ENCODE measurements around the gene CCAR1.

DNA sequence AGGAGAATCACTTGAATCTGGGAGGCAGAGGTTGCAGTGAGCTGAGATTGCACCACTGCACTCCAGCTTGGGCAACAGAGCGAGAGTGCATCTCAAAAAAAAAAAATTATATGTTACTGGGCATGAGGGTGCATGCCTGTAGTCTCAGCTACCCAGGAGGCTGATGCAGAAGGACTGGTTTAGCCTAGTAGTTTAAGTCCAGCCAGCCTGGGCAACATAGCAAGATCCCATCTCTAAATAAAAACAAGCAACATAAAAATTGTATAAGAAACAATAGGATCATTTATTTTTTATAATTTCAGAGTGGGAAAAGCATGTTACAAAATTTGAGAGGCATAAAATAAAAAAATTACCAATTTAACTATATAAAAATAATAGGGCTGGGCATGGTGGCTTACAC is 15.5 kb upstream of the CCAR1 start:
- TF ChIP-seq, protein P1, sequence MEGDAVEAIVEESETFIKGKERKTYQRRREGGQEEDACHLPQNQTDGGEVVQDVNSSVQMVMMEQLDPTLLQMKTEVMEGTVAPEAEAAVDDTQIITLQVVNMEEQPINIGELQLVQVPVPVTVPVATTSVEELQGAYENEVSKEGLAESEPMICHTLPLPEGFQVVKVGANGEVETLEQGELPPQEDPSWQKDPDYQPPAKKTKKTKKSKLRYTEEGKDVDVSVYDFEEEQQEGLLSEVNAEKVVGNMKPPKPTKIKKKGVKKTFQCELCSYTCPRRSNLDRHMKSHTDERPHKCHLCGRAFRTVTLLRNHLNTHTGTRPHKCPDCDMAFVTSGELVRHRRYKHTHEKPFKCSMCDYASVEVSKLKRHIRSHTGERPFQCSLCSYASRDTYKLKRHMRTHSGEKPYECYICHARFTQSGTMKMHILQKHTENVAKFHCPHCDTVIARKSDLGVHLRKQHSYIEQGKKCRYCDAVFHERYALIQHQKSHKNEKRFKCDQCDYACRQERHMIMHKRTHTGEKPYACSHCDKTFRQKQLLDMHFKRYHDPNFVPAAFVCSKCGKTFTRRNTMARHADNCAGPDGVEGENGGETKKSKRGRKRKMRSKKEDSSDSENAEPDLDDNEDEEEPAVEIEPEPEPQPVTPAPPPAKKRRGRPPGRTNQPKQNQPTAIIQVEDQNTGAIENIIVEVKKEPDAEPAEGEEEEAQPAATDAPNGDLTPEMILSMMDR (IDR thresholded peaks at IDR 0.05), result no peak
- TF ChIP-seq EZH2 (IDR thresholded peaks at IDR 0.05; ENCODE audit: borderline replicate concordance, insufficient read depth, low read depth, low read length, poor library complexity, severe bottlenecking), result no peak
